ENCODE measurements around the gene HOMEZ. TPM values are rescaled to one million over a fixed set of nuclear protein-coding genes. Genes with fewer than 3 reads are reported as not detected.

Gene HOMEZ
- total and polyA plus RNA-seq, 10 of the 15 experiments (the other 5 are each of a cell fraction or from before 2014, with no cell fraction given): 2.6 to 19.3 (median 13.0) TPM

DNA sequence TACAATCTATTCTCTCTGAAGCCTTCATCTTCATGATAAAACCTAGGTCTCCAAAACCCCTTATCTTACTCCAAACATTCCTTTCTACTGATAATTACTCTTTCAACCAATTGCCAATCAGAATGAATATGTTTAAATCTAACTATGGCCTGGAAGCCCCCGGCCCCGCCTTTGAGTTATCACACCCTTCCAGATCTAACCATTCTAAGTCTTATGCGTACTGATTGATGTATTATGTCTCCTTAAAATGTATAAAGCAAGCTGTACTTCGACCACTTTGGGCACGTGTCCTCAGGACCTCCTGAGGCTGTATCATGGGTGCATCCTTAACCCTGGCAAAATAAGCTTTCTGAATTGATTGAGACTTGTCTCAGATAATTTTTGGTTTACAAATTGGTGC, 49.7 kb upstream of the HOMEZ start:
- in situ Hi-C loops (cut with MboI): no loop called here
- BruUV-seq (replicated peaks): no TSS peak
- CTCF ChIA-PET: interaction anchor here (1.1 to 1.3 kb wide), 2 partner anchors 9 to 44 kb away, joined by 3 read pairs; no protein-coding TSS in a partner anchor

More for the DNA sequence above, 49.7 kb upstream of the HOMEZ start:
- RAD21 ChIA-PET (ENCODE audit: unreplicated experiment): no interaction called here
- Histone ChIP-seq H3K36me3 (ENCODE audit: control insufficient read depth in 2 of 2, insufficient read depth in 2 of 2, low read length in 1 of 2) (no peaks in the 10 kb centered on the region), H3K9ac (ENCODE audit: control insufficient read depth, insufficient read depth, low read length) (no peak overlapping the region), H3K4me1 (ENCODE audit: control insufficient read depth, insufficient read depth, low read length) (no peaks in the 10 kb centered on the region), H3K27ac (ENCODE audit: control insufficient read depth, insufficient read depth) (no peak overlapping the region), H3K27me3 (replicated peaks in 1 of 2; ENCODE audit: control insufficient read depth in 2 of 2, insufficient read depth in 2 of 2, low read length in 1 of 2) (no peaks in the 10 kb centered on the region), H3K9me3 (replicated peaks; ENCODE audit: control insufficient read depth, insufficient read depth, low read length) (no peaks in the 10 kb centered on the region; the same call in 2 of the 3 replicates), H3K4me3 (no peak overlapping the region), H4K20me1 (ENCODE audit: control insufficient read depth, insufficient read depth) (no peaks in the 10 kb centered on the region), H2AFZ (ENCODE audit: control insufficient read depth, low read depth, low read length) (no peak overlapping the region), H3K79me2 (ENCODE audit: control insufficient read depth, insufficient read depth, low read length) (no peaks in the 10 kb centered on the region), H3K4me2 (ENCODE audit: control insufficient read depth, insufficient read depth) (no peak overlapping the region)
- intact Hi-C loops (cut with micrococcal nuclease; ENCODE audit: unreplicated experiment): no loop called here
- FAIRE-seq: no peak
- ATAC-seq: no peak
- POLR2A ChIA-PET: interaction anchor here (0.6 kb wide), 2 partner anchors 398 to 1750 kb away, joined by 3 to 4 read pairs; no protein-coding TSS in a partner anchor
- SMC1A ChIA-PET (ENCODE audit: uncharacterized antibody, unreplicated experiment): no interaction called here
- 19% methylated on average over 5 of the region's 5 CpGs for WGBS (ENCODE audit: insufficient coverage, insufficient replicate concordance, low lambda C conversion rate, missing lambda C conversion rate)
- DNase-seq (ENCODE audit: low read depth, low spot score): no peak
- TF ChIP-seq SRF (IDR thresholded peaks at IDR 0.05; ENCODE audit: low read depth in 2 of 2, low read length in 2 of 2) (no peak), NFIC (IDR thresholded peaks at IDR 0.05; ENCODE audit: low read depth, low read length) (no peak), RFX5 (IDR thresholded peaks at IDR 0.05; ENCODE audit: low read depth, low read length) (no peak), EP300 (IDR thresholded peaks at IDR 0.05; ENCODE audit: borderline replicate concordance in 1 of 2, control insufficient read depth in 1 of 2, low read depth in 2 of 2, low read length in 2 of 2) (no peak), NFYA (IDR thresholded peaks at IDR 0.05; ENCODE audit: borderline replicate concordance, low read depth, low read length) (no peak), TCF3 (IDR thresholded peaks at IDR 0.05; ENCODE audit: borderline replicate concordance, insufficient read depth, low read depth, low read length) (no peak), NRF1 (conservative IDR thresholded peaks at IDR 0.05; ENCODE audit: low read depth, low read length) (no peak), ZNF24 (IDR thresholded peaks at IDR 0.05) (no peak), MEF2A (IDR thresholded peaks at IDR 0.05; ENCODE audit: insufficient read depth, low read depth, low read length) (no peak), FOXK2 (IDR thresholded peaks at IDR 0.05) (no peak), RBBP5 (conservative IDR thresholded peaks at IDR 0.05) (no peak)
- TF ChIP-seq, protein P1, sequence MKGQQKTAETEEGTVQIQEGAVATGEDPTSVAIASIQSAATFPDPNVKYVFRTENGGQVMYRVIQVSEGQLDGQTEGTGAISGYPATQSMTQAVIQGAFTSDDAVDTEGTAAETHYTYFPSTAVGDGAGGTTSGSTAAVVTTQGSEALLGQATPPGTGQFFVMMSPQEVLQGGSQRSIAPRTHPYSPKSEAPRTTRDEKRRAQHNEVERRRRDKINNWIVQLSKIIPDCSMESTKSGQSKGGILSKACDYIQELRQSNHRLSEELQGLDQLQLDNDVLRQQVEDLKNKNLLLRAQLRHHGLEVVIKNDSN (IDR thresholded peaks at IDR 0.05; ENCODE audit: borderline replicate concordance, extremely low read length, insufficient read depth, low read depth, low read length): no peak
- TF ChIP-seq, protein P2, sequence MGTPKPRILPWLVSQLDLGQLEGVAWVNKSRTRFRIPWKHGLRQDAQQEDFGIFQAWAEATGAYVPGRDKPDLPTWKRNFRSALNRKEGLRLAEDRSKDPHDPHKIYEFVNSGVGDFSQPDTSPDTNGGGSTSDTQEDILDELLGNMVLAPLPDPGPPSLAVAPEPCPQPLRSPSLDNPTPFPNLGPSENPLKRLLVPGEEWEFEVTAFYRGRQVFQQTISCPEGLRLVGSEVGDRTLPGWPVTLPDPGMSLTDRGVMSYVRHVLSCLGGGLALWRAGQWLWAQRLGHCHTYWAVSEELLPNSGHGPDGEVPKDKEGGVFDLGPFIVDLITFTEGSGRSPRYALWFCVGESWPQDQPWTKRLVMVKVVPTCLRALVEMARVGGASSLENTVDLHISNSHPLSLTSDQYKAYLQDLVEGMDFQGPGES (IDR thresholded peaks at IDR 0.05): no peak
- TF ChIP-seq, protein P3, sequence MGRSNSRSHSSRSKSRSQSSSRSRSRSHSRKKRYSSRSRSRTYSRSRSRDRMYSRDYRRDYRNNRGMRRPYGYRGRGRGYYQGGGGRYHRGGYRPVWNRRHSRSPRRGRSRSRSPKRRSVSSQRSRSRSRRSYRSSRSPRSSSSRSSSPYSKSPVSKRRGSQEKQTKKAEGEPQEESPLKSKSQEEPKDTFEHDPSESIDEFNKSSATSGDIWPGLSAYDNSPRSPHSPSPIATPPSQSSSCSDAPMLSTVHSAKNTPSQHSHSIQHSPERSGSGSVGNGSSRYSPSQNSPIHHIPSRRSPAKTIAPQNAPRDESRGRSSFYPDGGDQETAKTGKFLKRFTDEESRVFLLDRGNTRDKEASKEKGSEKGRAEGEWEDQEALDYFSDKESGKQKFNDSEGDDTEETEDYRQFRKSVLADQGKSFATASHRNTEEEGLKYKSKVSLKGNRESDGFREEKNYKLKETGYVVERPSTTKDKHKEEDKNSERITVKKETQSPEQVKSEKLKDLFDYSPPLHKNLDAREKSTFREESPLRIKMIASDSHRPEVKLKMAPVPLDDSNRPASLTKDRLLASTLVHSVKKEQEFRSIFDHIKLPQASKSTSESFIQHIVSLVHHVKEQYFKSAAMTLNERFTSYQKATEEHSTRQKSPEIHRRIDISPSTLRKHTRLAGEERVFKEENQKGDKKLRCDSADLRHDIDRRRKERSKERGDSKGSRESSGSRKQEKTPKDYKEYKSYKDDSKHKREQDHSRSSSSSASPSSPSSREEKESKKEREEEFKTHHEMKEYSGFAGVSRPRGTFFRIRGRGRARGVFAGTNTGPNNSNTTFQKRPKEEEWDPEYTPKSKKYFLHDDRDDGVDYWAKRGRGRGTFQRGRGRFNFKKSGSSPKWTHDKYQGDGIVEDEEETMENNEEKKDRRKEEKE (IDR thresholded peaks at IDR 0.05): no peak

All from GM12878 (cell line).